Ishikawa (cell line): ENCODE measurements around the gene GATAD1.

Experiments
- CEBPB ChIP-seq: IDR thresholded peaks from 2 replicates; pipeline ENCODE4 v1.6.1; 2012
- CREB1 ChIP-seq: IDR thresholded peaks from 2 replicates; pipeline ENCODE4 v1.6.1; 2012; ENCODE audit warnings: low read depth
- EGR1 ChIP-seq: IDR thresholded peaks from 2 replicates; pipeline ENCODE4 v1.6.1; 2012
- EP300 ChIP-seq: IDR thresholded peaks from 2 replicates; pipeline ENCODE4 v1.6.1; 2012; ENCODE audit warnings: borderline replicate concordance
- FOXM1 ChIP-seq: IDR thresholded peaks from 2 replicates; pipeline ENCODE4 v1.6.1; 2012; ENCODE audit warnings: low read depth, borderline replicate concordance
- MAX ChIP-seq: IDR thresholded peaks from 2 replicates; pipeline ENCODE4 v1.6.1; 2012
- NFIC ChIP-seq: IDR thresholded peaks from 2 replicates; pipeline ENCODE4 v1.6.1; 2012
- RAD21 ChIP-seq: IDR thresholded peaks from 2 replicates; pipeline ENCODE4 v1.6.1; 2012; ENCODE audit warnings: low read depth
- REST ChIP-seq: IDR thresholded peaks from 2 replicates; pipeline ENCODE4 v1.6.1; 2012; ENCODE audit warnings: low read depth, mild to moderate bottlenecking
- TAF1 ChIP-seq: IDR thresholded peaks from 2 replicates; pipeline ENCODE4 v1.6.1; 2012; ENCODE audit warnings: low read depth, mild to moderate bottlenecking
- TCF12 ChIP-seq: IDR thresholded peaks from 2 replicates; pipeline ENCODE4 v1.6.1; 2012; ENCODE audit warnings: low read depth
- TEAD4 ChIP-seq: IDR thresholded peaks from 2 replicates; pipeline ENCODE4 v1.6.1; 2012
- YY1 ChIP-seq: IDR thresholded peaks from 2 replicates; pipeline ENCODE4 v1.6.1; 2012; ENCODE audit warnings: low read depth
- ZBTB7A ChIP-seq: IDR thresholded peaks from 2 replicates; pipeline ENCODE4 v1.6.1; 2012; ENCODE audit warnings: low read depth
- TF ChIP-seq, protein P1 (sequence below): IDR thresholded peaks from 2 replicates; pipeline ENCODE4 v1.6.1; 2012

Gene GATAD1

DNA sequence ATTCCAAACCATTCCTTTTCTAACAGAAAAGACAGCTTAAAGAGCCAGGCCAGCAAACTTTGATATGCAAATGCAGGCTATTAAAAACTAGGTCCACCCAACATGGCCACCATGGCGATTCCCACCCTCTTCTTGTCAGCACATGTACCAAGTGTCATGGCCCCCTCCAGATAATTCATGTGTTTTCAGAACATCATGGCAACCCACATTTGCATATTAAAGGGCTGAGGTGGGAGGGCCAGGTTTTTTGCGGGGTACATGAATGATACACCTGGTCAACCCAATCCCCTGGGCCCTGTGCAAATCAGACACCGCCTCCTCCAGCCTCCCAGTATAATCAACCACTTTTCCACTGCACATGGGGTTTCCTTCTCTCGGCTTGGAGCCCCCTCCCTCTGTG lies 31.4 kb downstream of the GATAD1 start:
- TF ChIP-seq NFIC (no peak), CEBPB (no peak), CREB1 (no peak), TCF12 (no peak), TAF1 (no peak), RAD21 (no peak), YY1 (no peak), ZBTB7A (no peak), TEAD4 (no peak), MAX (no peak), FOXM1 (no peak), EP300 (no peak), REST (no peak), EGR1 (no peak)
- TF ChIP-seq, protein P1, sequence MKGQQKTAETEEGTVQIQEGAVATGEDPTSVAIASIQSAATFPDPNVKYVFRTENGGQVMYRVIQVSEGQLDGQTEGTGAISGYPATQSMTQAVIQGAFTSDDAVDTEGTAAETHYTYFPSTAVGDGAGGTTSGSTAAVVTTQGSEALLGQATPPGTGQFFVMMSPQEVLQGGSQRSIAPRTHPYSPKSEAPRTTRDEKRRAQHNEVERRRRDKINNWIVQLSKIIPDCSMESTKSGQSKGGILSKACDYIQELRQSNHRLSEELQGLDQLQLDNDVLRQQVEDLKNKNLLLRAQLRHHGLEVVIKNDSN: no peak

DNA sequence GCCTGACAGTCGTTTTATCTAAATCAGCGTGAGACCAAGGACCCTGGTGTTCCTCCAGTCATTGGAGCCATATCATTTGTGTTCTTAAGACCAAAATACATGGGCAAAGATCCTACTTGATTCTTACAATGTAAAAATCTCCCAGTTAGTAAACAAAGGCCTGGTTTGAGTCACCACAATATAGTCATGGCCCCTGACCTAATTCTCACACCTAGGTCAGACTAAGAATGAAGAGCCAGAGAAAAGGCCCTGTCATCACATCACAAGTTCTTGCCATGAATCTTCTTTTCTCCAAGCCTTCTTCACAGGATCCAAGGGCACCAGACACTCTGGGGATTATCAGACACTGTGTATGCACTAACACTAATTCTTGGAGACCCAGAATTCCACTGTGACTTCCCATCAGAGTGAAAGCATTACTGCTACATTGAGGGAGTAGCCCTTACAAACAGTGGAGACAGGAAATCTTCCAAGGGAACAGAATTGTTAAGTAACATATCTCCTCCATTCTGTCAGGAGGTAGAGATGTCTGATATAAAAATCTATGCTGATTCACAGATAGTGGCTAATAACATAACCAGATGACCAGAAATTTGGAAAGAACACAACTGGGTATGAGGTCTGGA lies 38.1 kb downstream of the GATAD1 start:
- TF ChIP-seq NFIC (no peak), EGR1 (no peak), ZBTB7A (no peak), TEAD4 (no peak)

GRCh38 chr7:92485974-92486373 lies 38.7 kb downstream of the GATAD1 start:
- TF ChIP-seq MAX (no peak), FOXM1 (no peak), EGR1 (no peak), TAF1 (no peak), CEBPB (no peak), ZBTB7A (no peak), YY1 (no peak), TEAD4 (no peak), TCF12 (no peak), REST (no peak), RAD21 (no peak), CREB1 (no peak), NFIC (no peak), EP300 (no peak)
- TF ChIP-seq, protein P1: no peak

DNA sequence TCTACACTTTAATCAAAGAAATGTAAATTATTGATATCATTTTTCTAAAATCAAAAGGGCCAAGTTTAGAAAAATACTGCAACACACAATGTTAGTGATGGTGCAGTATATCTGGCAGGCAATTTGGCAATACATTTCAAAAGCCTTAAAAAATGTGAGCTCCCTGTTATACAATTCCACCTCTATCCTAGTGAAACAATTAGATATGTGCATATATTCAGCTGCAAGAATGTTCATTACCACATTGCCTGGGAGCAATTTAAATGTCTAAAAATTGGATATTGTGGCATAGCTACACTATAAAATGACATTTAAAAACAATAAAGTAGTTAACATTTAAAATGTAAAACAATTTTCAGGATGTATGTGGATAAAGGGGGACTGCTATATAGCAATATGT lies 40.5 kb downstream of the GATAD1 start:
- TF ChIP-seq EP300: no peak
- no peak for TF ChIP-seq FOXM1
- TF ChIP-seq EGR1: no peak
- no peak for TF ChIP-seq REST
- TF ChIP-seq, protein P1: no peak
- TF ChIP-seq YY1: no peak
- TF ChIP-seq ZBTB7A: no peak
- TF ChIP-seq NFIC: no peak
- no peak for TF ChIP-seq CREB1
- TF ChIP-seq TCF12: no peak
- no peak for TF ChIP-seq TAF1
- TF ChIP-seq TEAD4: no peak
- no peak for TF ChIP-seq MAX
- TF ChIP-seq CEBPB: no peak
- TF ChIP-seq RAD21: no peak
